Activated CD4-positive, alpha-beta memory T cell treated with anti-CD3 and anti-CD28 coated beads for 36 hours (primary cell): ENCODE results near the gene CALHM4. TPM values are rescaled to one million over a fixed set of nuclear protein-coding genes. Genes with fewer than 3 reads are reported as not detected.

ENCODE experiments used
- CTCF ChIA-PET: fragments of 350-600 bp; sonication (Branson Sonifier 250); formaldehyde crosslinking; loops from one replicate; lab custom pipeline; 2021; ENCODE audit warnings: antibody characterized with exemption, inconsistent platforms; lab: Charles Lee
- POLR2A ChIA-PET: fragments of 350-600 bp; sonication (Branson Sonifier 250); formaldehyde crosslinking; loops from one replicate; lab custom pipeline; 2021; ENCODE audit warnings: antibody characterized with exemption; lab: Charles Lee
- DNase-seq: peaks from one replicate; pipeline ENCODE4 v3.0.0-alpha.2; 2020
- H3K27ac Mint-ChIP-seq: one replicate; pipeline ENCODE4 v1.8.0; 2021; ENCODE audit warnings: mixed read lengths
- H3K27me3 Mint-ChIP-seq: one replicate; pipeline ENCODE4 v1.8.0; 2021; ENCODE audit warnings: mixed read lengths
- H3K36me3 Mint-ChIP-seq: one replicate; pipeline ENCODE4 v1.8.0; 2021; ENCODE audit warnings: mixed read lengths
- H3K4me1 Mint-ChIP-seq: one replicate; pipeline ENCODE4 v1.8.0; 2021; ENCODE audit warnings: low read depth, mixed read lengths
- H3K4me3 Mint-ChIP-seq: one replicate; pipeline ENCODE4 v1.8.0; 2021; ENCODE audit warnings: mild to moderate bottlenecking, mixed read lengths
- H3K9me3 Mint-ChIP-seq: one replicate; pipeline ENCODE4 v1.8.0; 2021; ENCODE audit warnings: mixed read lengths
- intact Hi-C: fragments of 100-400 bp; cut with micrococcal nuclease; formaldehyde crosslinking; loops from one replicate; pipeline ENCODE4 v1.15.1; 2023
- total RNA-seq, 2 experiments: library from RNA; stranded (reverse); gene quantifications; one replicate each; pipeline ENCODE4 v1.2.3, GENCODE V29; 2021

The CALHM4 gene
- total RNA-seq, 2 experiments from 2014 or later, result not detected

- POLR2A ChIA-PET, result no interaction called here
- intact Hi-C loops, result no loop called here
Measured at GRCh38 chr6:116545651-116546050, 7.9 kb upstream of the CALHM4 start, which contains the start of gene TRAPPC3L. Gene TRAPPC3L, minus strand, starts transcription at chr6:116545684. Its CDS starts 170 bp downstream, at chr6:116545514.

GRCh38 chr6:116547358-116547757, 6.2 kb upstream of the CALHM4 start:
- H3K4me1 Mint-ChIP-seq, result no peaks in the 10 kb centered on the region
- H3K36me3 Mint-ChIP-seq, result no peaks in the 10 kb centered on the region
- H3K4me3 Mint-ChIP-seq, result no peak overlapping the region
- no peak overlapping the region for H3K27ac Mint-ChIP-seq
- CTCF ChIA-PET, result interaction anchor here (0.6 to 4.4 kb wide), 2 partner anchors 12 to 13 kb away, joined by 3 to 16 read pairs; no protein-coding TSS in a partner anchor
- H3K9me3 Mint-ChIP-seq, result no peaks in the 10 kb centered on the region
- no peak for DNase-seq
- POLR2A ChIA-PET, result no interaction called here
- H3K27me3 Mint-ChIP-seq, result peaks cover 8% of the 10 kb centered on the region
- intact Hi-C loops, result no loop called here

More at GRCh38 chr6:116545651-116546050, 7.9 kb upstream of the CALHM4 start, which contains the start of gene TRAPPC3L:
- H3K27me3 Mint-ChIP-seq, result peaks cover 10% of the 10 kb centered on the region
- no peak for DNase-seq
- H3K4me3 Mint-ChIP-seq, result no peak within 1 kb of the TSS
- no peaks in the 10 kb centered on the region for H3K9me3 Mint-ChIP-seq
- H3K4me1 Mint-ChIP-seq, result no peaks in the 10 kb centered on the region
- CTCF ChIA-PET, result interaction anchor here (1.0 to 4.4 kb wide), 3 partner anchors 13 to 17 kb away, joined by 3 to 16 read pairs (median 4); no protein-coding TSS in a partner anchor
- H3K27ac Mint-ChIP-seq, result no peak within 1 kb of the TSS
- no peaks in the 10 kb centered on the region for H3K36me3 Mint-ChIP-seq

- POLR2A ChIA-PET, result no interaction called here
- Mint-ChIP-seq H3K27me3 (peaks cover 10% of the 10 kb centered on the region), H3K4me3 (no peak overlapping the region), H3K9me3 (no peaks in the 10 kb centered on the region), H3K36me3 (no peaks in the 10 kb centered on the region), H3K27ac (no peak overlapping the region), H3K4me1 (no peaks in the 10 kb centered on the region)
- intact Hi-C loops, result no loop called here
- CTCF ChIA-PET, result interaction anchor here (1.7 kb wide), 1 partner anchor 10 kb away, joined by 6 read pairs; no protein-coding TSS in a partner anchor
- no peak for DNase-seq
Measured at GRCh38 chr6:116550796-116551195, 2.8 kb upstream of the CALHM4 start.

GRCh38 chr6:116556065-116556464, 2.5 kb downstream of the CALHM4 start:
- Mint-ChIP-seq H3K27ac (no peak overlapping the region), H3K36me3 (no peaks in the 10 kb centered on the region), H3K9me3 (no peaks in the 10 kb centered on the region), H3K4me3 (no peak overlapping the region), H3K27me3 (peaks cover 7% of the 10 kb centered on the region), H3K4me1 (no peaks in the 10 kb centered on the region)
- ChIA-PET CTCF (no interaction called here), POLR2A (no interaction called here)
- intact Hi-C loops, result no loop called here
- DNase-seq, result no peak

GRCh38 chr6:116556814-116557415, 3.4 kb downstream of the CALHM4 start:
- intact Hi-C loops, result no loop called here
- peaks cover 12% of the 10 kb centered on the region for H3K27me3 Mint-ChIP-seq
- no peak overlapping the region for H3K4me3 Mint-ChIP-seq
- no peaks in the 10 kb centered on the region for H3K36me3 Mint-ChIP-seq
- no peaks in the 10 kb centered on the region for H3K4me1 Mint-ChIP-seq
- CTCF ChIA-PET, result no interaction called here
- no peak overlapping the region for H3K27ac Mint-ChIP-seq
- no peaks in the 10 kb centered on the region for H3K9me3 Mint-ChIP-seq
- DNase-seq, result no peak
- POLR2A ChIA-PET, result no interaction called here

GRCh38 chr6:116557893-116558292, 4.3 kb downstream of the CALHM4 start:
- intact Hi-C loops, result no loop called here
- ChIA-PET CTCF (interaction anchor here (1.3 to 4.1 kb wide), 3 partner anchors 13 to 270 kb away, joined by 4 to 29 read pairs (median 5); partner anchors contain the start of gene RWDD1), POLR2A (no interaction called here)
- no peaks in the 10 kb centered on the region for H3K4me1 Mint-ChIP-seq
- no peak for DNase-seq
- H3K27me3 Mint-ChIP-seq, result peaks cover 16% of the 10 kb centered on the region
- H3K27ac Mint-ChIP-seq, result no peak overlapping the region
- no peaks in the 10 kb centered on the region for H3K9me3 Mint-ChIP-seq
- no peaks in the 10 kb centered on the region for H3K36me3 Mint-ChIP-seq
- no peak overlapping the region for H3K4me3 Mint-ChIP-seq

- Mint-ChIP-seq H3K27ac (no peak overlapping the region), H3K27me3 (peaks cover 23% of the 10 kb centered on the region), H3K36me3 (no peaks in the 10 kb centered on the region), H3K4me1 (peaks cover 2% of the 10 kb centered on the region), H3K9me3 (no peaks in the 10 kb centered on the region), H3K4me3 (no peak overlapping the region)
- POLR2A ChIA-PET, result interaction anchor here (1.0 kb wide), 1 partner anchor 12 kb away, joined by 3 read pairs; the partner anchor contains the start of gene RWDD1
- no peak for DNase-seq
- CTCF ChIA-PET, result interaction anchor here (0.8 to 4.1 kb wide), 20 partner anchors 11 to 342 kb away, joined by 3 to 38 read pairs (median 5); partner anchors contain the start of genes RWDD1 and TRAPPC3L
- intact Hi-C loops, result no loop called here
Measured at GRCh38 chr6:116560130-116560529, 6.6 kb downstream of the CALHM4 start.

GRCh38 chr6:116561377-116562018, 7.9 kb downstream of the CALHM4 start:
- DNase-seq, result peak; percentile 76
- CTCF ChIA-PET, result interaction anchor here (0.7 to 4.1 kb wide), 37 partner anchors 10 to 344 kb away, joined by 3 to 38 read pairs (median 4); partner anchors contain the start of genes RSPH4A, RWDD1, TRAPPC3L and TSPYL1
- H3K4me1 Mint-ChIP-seq, result peaks cover 2% of the 10 kb centered on the region
- no peak overlapping the region for H3K4me3 Mint-ChIP-seq
- POLR2A ChIA-PET, result no interaction called here
- H3K27me3 Mint-ChIP-seq, result peaks cover 23% of the 10 kb centered on the region
- intact Hi-C loops, result loop anchor here (1.0 kb wide), 2 partner anchors 25 to 343 kb away; no protein-coding TSS in a partner anchor
- H3K9me3 Mint-ChIP-seq, result no peaks in the 10 kb centered on the region
- no peaks in the 10 kb centered on the region for H3K36me3 Mint-ChIP-seq
- no peak overlapping the region for H3K27ac Mint-ChIP-seq

GRCh38 chr6:116562019-116562403, 8.5 kb downstream of the CALHM4 start:
- Mint-ChIP-seq H3K9me3 (no peaks in the 10 kb centered on the region), H3K36me3 (no peaks in the 10 kb centered on the region), H3K27me3 (peaks cover 23% of the 10 kb centered on the region), H3K27ac (no peak overlapping the region), H3K4me1 (peaks cover 2% of the 10 kb centered on the region), H3K4me3 (no peak overlapping the region)
- intact Hi-C loops, result no loop called here
- ChIA-PET POLR2A (no interaction called here), CTCF (interaction anchor here (0.6 to 2.6 kb wide), 12 partner anchors 8 to 457 kb away, joined by 3 to 23 read pairs (median 6); partner anchors contain the start of genes CALHM4, RWDD1 and TRAPPC3L)
- DNase-seq, result no peak

GRCh38 chr6:116562614-116563013, 9.1 kb downstream of the CALHM4 start:
- H3K27me3 Mint-ChIP-seq, result peaks cover 23% of the 10 kb centered on the region
- H3K4me3 Mint-ChIP-seq, result no peak overlapping the region
- no peaks in the 10 kb centered on the region for H3K36me3 Mint-ChIP-seq
- intact Hi-C loops, result no loop called here
- DNase-seq, result no peak
- no peak overlapping the region for H3K27ac Mint-ChIP-seq
- H3K4me1 Mint-ChIP-seq, result peaks cover 2% of the 10 kb centered on the region
- no peaks in the 10 kb centered on the region for H3K9me3 Mint-ChIP-seq
- CTCF ChIA-PET, result interaction anchor here (0.6 to 2.6 kb wide), 14 partner anchors 9 to 458 kb away, joined by 3 to 23 read pairs (median 4); partner anchors contain the start of genes CALHM4, RWDD1 and TRAPPC3L
- POLR2A ChIA-PET, result no interaction called here

- no peaks in the 10 kb centered on the region for H3K9me3 Mint-ChIP-seq
- CTCF ChIA-PET, result interaction anchor here (1.5 to 2.6 kb wide), 5 partner anchors 7 to 295 kb away, joined by 6 to 23 read pairs (median 9); partner anchors contain the start of genes CALHM4 and RWDD1
- H3K27ac Mint-ChIP-seq, result no peak overlapping the region
- intact Hi-C loops, result no loop called here
- H3K36me3 Mint-ChIP-seq, result no peaks in the 10 kb centered on the region
- no peak overlapping the region for H3K4me3 Mint-ChIP-seq
- POLR2A ChIA-PET, result no interaction called here
- no peak for DNase-seq
- peaks cover 6% of the 10 kb centered on the region for H3K4me1 Mint-ChIP-seq
- peaks cover 23% of the 10 kb centered on the region for H3K27me3 Mint-ChIP-seq
Measured at GRCh38 chr6:116563830-116564229, 10.3 kb downstream of the CALHM4 start.

GRCh38 chr6:116564311-116564710, 10.8 kb downstream of the CALHM4 start:
- H3K4me3 Mint-ChIP-seq, result no peak overlapping the region
- no peaks in the 10 kb centered on the region for H3K9me3 Mint-ChIP-seq
- intact Hi-C loops, result no loop called here
- H3K27me3 Mint-ChIP-seq, result peaks cover 23% of the 10 kb centered on the region
- ChIA-PET CTCF (interaction anchor here (2.6 kb wide), 1 partner anchor 30 kb away, joined by 23 read pairs; no protein-coding TSS in a partner anchor), POLR2A (no interaction called here)
- no peak for DNase-seq
- peaks cover 11% of the 10 kb centered on the region for H3K4me1 Mint-ChIP-seq
- H3K27ac Mint-ChIP-seq, result no peak overlapping the region
- H3K36me3 Mint-ChIP-seq, result no peaks in the 10 kb centered on the region
